Keratinocyte (primary cell): Measurements from ENCODE around the gene ZBTB34. TPM values are rescaled to one million over a fixed set of nuclear protein-coding genes. Genes with fewer than 3 reads are reported as not detected.

Experiments used
- DNase-seq: peaks from one replicate; pipeline ENCODE4 v3.0.0-alpha.2; 2011; ENCODE audit warnings: low read depth, missing footprints, low spot score
- FAIRE-seq: peaks from 2 replicates; lab custom pipeline; 2011; peaks lifted over from hg19 to GRCh38; lab: Jason Lieb, UNC
- H2AFZ ChIP-seq: 2 replicates; pipeline ENCODE4 v1.6.0; 2012; ENCODE audit warnings: low read length, control low read depth, inconsistent platforms; ENCODE audit not compliant: control insufficient read depth
- H3K27ac ChIP-seq: 2 replicates; pipeline ENCODE4 v1.5.1; 2011; ENCODE audit warnings: low read length; ENCODE audit not compliant: control insufficient read depth, insufficient read depth
- H3K27me3 ChIP-seq: 3 replicates; pipeline ENCODE4 v1.6.0; 2011; ENCODE audit warnings: low read length; ENCODE audit not compliant: control insufficient read depth, insufficient read depth; ENCODE audit errors: extremely low read depth
- H3K36me3 ChIP-seq, 2 experiments: 2 replicates in 1 of 2; 3 replicates in 1 of 2; pipeline ENCODE4 v1.5.1; 2011; ENCODE audit warnings: low read length in 2 of 2, mild to moderate bottlenecking in 1 of 2; ENCODE audit not compliant: control insufficient read depth in 2 of 2, insufficient read depth in 2 of 2; ENCODE audit errors: extremely low read depth in 1 of 2
- H3K4me1 ChIP-seq: 3 replicates; pipeline ENCODE4 v1.5.1; 2011; ENCODE audit warnings: low read length; ENCODE audit not compliant: control insufficient read depth, insufficient read depth; ENCODE audit errors: extremely low read depth
- H3K4me2 ChIP-seq: 3 replicates; pipeline ENCODE4 v1.6.0; 2011; ENCODE audit warnings: low read depth, low read length; ENCODE audit not compliant: control insufficient read depth, insufficient read depth; ENCODE audit errors: extremely low read depth
- H3K4me3 ChIP-seq, 3 experiments: fragments of 200-600 bp in 1 of 3; sonication (generic) in 1 of 3; 2 replicates in 2 of 3; 3 replicates in 1 of 3; pipeline ENCODE4 v1.5.1; 2011 to 2016; ENCODE audit warnings: low read length in 3 of 3, mild to moderate bottlenecking in 3 of 3, control low read depth in 2 of 3, inconsistent platforms in 1 of 3, low read depth in 1 of 3, mixed read lengths in 1 of 3, mixed run types in 1 of 3, moderate library complexity in 1 of 3; ENCODE audit not compliant: control insufficient read depth in 2 of 3, insufficient read depth in 2 of 3; ENCODE audit errors: extremely low read depth in 1 of 3
- H3K79me2 ChIP-seq: 2 replicates; pipeline ENCODE4 v1.6.0; 2012; ENCODE audit warnings: low read length; ENCODE audit not compliant: control insufficient read depth, insufficient read depth
- H3K9ac ChIP-seq: 3 replicates; pipeline ENCODE4 v1.6.0; 2011; ENCODE audit warnings: low read length; ENCODE audit not compliant: control insufficient read depth, insufficient read depth; ENCODE audit errors: extremely low read depth
- H3K9me1 ChIP-seq: 3 replicates; pipeline ENCODE4 v1.6.0; 2011; ENCODE audit warnings: low read length; ENCODE audit not compliant: control insufficient read depth, insufficient read depth; ENCODE audit errors: extremely low read depth
- H3K9me3 ChIP-seq: 2 replicates; pipeline ENCODE4 v1.5.1; 2012; ENCODE audit warnings: low read depth, low read length; ENCODE audit not compliant: control insufficient read depth
- H4K20me1 ChIP-seq: 3 replicates; pipeline ENCODE4 v1.6.0; 2011; ENCODE audit warnings: low read length; ENCODE audit not compliant: control insufficient read depth, insufficient read depth; ENCODE audit errors: extremely low read depth
- CTCF ChIP-seq, 3 experiments: IDR thresholded peaks in 1 of 3; conservative IDR thresholded peaks in 1 of 3; optimal IDR thresholded peaks in 1 of 3; 2 replicates in 2 of 3; 3 replicates in 1 of 3; pipeline versions ENCODE3 to v1.5.1; 2011; ENCODE audit warnings: low read length in 3 of 3, mild to moderate bottlenecking in 3 of 3, moderate library complexity in 2 of 3, control low read depth in 1 of 3, inconsistent platforms in 1 of 3; ENCODE audit not compliant: insufficient read depth in 2 of 3; ENCODE audit errors: extremely low read depth in 1 of 3
- EZH2 ChIP-seq: IDR thresholded peaks from one replicate; pipeline ENCODE4 v1.6.1; 2012; ENCODE audit warnings: inconsistent platforms, mild to moderate bottlenecking, low read length, moderate library complexity
- dilution Hi-C: fragments of 300-500 bp; cut with MboI; formaldehyde crosslinking; loops from one replicate; pipeline ENCODE4 v1.7.0; 2020; ENCODE audit warnings: low sequenced_read_pairs; ENCODE audit not compliant: extremely low pct_ligation_motif_present
- polyA plus RNA-seq, 5 experiments: library from polyadenylated mRNA; depleted of rRNA in 3 of 5; stranded (reverse) in 3 of 5; stranded (forward) in 1 of 5; unstranded in 1 of 5; fragments of >200 nt; gene quantifications; 1 replicate in 1 of 5; 2 replicates in 3 of 5; 3 replicates in 1 of 5; pipeline versions ENCODE4 v1.2.1 to v1.2.3, GENCODE V29; 2011 to 2012; ENCODE audit warnings: missing spikeins in 2 of 5, low read depth in 1 of 5, low replicate concordance in 1 of 5

Gene ZBTB34
- polyA plus RNA-seq, 1 donor (not counting 4 experiments of a cell fraction or from before 2014, with no cell fraction given), result 6.4 TPM

GRCh38 chr9:126838895-126839294 is 21.5 kb upstream of the ZBTB34 start:
- dilution Hi-C loops, result no loop called here
- Histone ChIP-seq H3K4me1 (peaks cover 14% of the 10 kb centered on the region), H3K9ac (no peak overlapping the region), H4K20me1 (no peaks in the 10 kb centered on the region), H3K9me3 (no peaks in the 10 kb centered on the region), H3K27me3 (no peaks in the 10 kb centered on the region), H3K4me2 (no peak overlapping the region), H3K36me3 (peaks cover 3 to 8% of the 10 kb centered on the region in 2 experiments), H3K4me3 (no peak overlapping the region), H3K9me1 (no peaks in the 10 kb centered on the region), H3K27ac (no peak overlapping the region), H2AFZ (no peak overlapping the region), H3K79me2 (peaks cover 8% of the 10 kb centered on the region)
- no peak for FAIRE-seq
- no peak for DNase-seq
- TF ChIP-seq EZH2, result no peak
- TF ChIP-seq CTCF (optimal IDR thresholded peaks at IDR 0.05 in 1 of 3, IDR thresholded peaks at IDR 0.05 in 1 of 3, conservative IDR thresholded peaks at IDR 0.05 in 1 of 3; ENCODE audit: extremely low read depth in 1 of 3, insufficient read depth in 2 of 3, low read length in 3 of 3), result no peak

GRCh38 chr9:126839301-126839700 is 21.1 kb upstream of the ZBTB34 start:
- dilution Hi-C loops, result no loop called here

More at GRCh38 chr9:126839301-126839700, 21.1 kb upstream of the ZBTB34 start:
- no peak overlapping the region for H3K4me2 ChIP-seq
- no peaks in the 10 kb centered on the region for H4K20me1 ChIP-seq
- H3K9ac ChIP-seq, result no peak overlapping the region
- H3K4me3 ChIP-seq, result no peak overlapping the region
- peaks cover 17% of the 10 kb centered on the region for H3K4me1 ChIP-seq
- no peak for DNase-seq
- no peak overlapping the region for H3K27ac ChIP-seq
- H3K36me3 ChIP-seq, result peaks cover 3 to 8% of the 10 kb centered on the region in 2 experiments
- H3K9me3 ChIP-seq, result no peaks in the 10 kb centered on the region
- H2AFZ ChIP-seq, result no peak overlapping the region
- no peaks in the 10 kb centered on the region for H3K27me3 ChIP-seq
- TF ChIP-seq CTCF (optimal IDR thresholded peaks at IDR 0.05 in 1 of 3, IDR thresholded peaks at IDR 0.05 in 1 of 3, conservative IDR thresholded peaks at IDR 0.05 in 1 of 3; ENCODE audit: extremely low read depth in 1 of 3, insufficient read depth in 2 of 3, low read length in 3 of 3) (no peak), EZH2 (no peak)
- H3K79me2 ChIP-seq, result peaks cover 8% of the 10 kb centered on the region
- FAIRE-seq, result no peak
- no peaks in the 10 kb centered on the region for H3K9me1 ChIP-seq
